GM21737 (cell line): ENCODE measurements around the gene DNAJC27.

Experiments
- ATAC-seq: cut with Tn5 transposase; IDR thresholded peaks from one replicate; pipeline ENCODE4 v1.9.1; 2021; ENCODE audit warnings: mild to moderate bottlenecking, moderate library complexity; ENCODE audit not compliant: unreplicated experiment

Gene DNAJC27

GRCh38 chr2:24970483-24971285, 1.1 kb downstream of the DNAJC27 start:
- ATAC-seq: no peak

DNA sequence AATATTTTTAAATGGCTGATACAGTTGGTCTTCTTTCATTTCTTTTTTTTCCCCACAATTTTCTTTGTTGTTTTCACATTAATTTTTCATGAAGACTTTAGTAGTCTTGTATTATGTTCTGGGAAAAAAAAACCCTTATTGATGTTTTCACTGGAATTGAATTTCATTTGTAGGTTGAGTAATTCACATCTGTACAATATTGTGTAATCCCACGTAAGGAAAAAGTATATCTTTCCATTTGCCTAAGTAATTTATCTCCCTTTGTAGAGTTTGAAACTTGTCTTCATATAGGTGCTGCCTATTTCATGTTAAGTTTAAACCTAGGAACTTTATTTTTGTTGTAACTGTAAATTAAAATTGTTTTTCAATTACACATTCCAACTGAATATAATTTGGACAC, 2.0 kb downstream of the DNAJC27 start:
- no peak for ATAC-seq

DNA sequence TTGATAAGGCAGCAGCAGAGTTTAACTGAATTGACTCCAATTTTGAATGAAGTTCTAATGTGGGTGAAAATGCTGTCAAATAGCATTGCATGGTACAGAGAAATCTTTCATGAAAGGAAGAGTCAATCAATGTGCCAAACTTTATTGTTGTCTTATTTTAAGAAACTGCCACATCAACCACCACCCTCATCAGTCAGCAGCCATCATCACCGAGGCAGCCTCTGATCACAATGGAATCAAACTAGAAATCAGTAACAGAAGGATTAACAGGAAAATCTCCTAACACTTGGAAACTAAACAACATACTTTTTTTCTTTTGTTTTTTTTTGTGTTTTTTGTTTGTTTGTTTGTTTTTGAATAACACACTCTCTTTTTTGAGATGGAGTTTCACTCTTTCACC, 9.9 kb downstream of the DNAJC27 start:
- ATAC-seq: no peak

DNA sequence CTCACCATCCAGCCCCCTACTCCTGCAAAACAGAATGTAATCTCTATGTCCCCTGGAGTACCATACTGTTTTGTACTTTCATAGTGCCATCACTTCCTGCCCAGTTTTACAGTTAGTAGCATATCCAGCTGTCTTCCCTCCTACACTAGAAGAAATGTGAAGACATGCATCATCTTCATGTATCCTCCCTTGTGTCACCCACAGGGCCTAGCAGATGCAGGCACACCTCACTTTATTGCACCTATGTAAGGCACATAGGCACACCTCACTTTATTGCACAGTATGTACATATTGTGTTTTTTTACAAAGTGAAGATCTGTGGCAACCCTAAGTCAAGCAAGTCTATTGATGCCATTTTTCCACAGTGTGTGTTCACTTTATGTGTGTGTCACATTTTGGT, 12.0 kb downstream of the DNAJC27 start:
- no peak for ATAC-seq

DNA sequence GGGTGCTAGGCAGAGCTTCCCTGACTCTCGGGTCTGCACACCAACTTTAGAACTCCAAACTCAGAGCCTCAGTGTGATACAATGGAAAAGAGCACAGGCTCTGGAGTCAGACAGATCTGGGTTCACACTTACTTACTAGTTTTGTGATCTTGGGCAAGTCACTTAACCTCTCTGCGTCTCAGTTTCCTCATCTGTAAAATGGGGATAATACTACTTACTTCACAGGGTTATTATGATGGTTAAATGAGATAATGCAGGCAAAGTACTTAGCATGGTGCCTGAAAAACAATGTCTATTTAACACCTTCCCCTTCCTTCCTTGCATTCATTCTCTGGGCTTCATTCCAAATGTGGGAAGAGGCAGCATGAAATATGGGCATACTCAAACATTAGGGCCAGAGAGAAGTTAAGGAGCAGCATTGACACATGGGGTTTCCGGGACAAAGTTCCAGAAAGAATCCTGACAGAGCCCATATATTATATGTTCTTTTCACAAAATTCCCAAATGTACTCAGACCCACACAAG, 13.3 kb downstream of the DNAJC27 start:
- no peak for ATAC-seq

GRCh38 chr2:24957976-24958375, 13.8 kb downstream of the DNAJC27 start:
- no peak for ATAC-seq

GRCh38 chr2:24957221-24957620, 14.5 kb downstream of the DNAJC27 start:
- no peak for ATAC-seq

GRCh38 chr2:24955921-24956320, 15.8 kb downstream of the DNAJC27 start:
- no peak for ATAC-seq

GRCh38 chr2:24955232-24955631, 16.5 kb downstream of the DNAJC27 start:
- no peak for ATAC-seq

- ATAC-seq: no peak
Measured at GRCh38 chr2:24950102-24950501, 21.7 kb downstream of the DNAJC27 start.

DNA sequence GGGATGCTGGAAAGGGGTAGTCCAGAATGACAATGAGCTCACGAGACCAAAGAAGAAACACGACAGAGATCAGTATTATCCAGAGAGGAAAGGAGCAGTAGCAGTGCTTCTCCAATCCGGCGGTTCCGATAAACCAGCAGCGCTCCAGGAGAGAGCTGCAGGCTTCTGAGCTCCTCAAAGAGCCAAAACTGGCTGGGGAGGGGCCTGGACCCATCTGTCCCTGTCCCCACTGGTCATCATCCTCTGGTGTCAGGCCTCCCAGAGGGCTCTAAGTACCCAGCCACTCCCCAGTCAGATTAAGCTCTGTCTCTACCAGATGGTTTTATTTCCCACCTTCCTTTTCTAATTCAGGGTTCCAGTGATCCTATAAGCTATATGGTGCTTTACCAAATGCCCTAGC, 23.2 kb downstream of the DNAJC27 start:
- no peak for ATAC-seq

DNA sequence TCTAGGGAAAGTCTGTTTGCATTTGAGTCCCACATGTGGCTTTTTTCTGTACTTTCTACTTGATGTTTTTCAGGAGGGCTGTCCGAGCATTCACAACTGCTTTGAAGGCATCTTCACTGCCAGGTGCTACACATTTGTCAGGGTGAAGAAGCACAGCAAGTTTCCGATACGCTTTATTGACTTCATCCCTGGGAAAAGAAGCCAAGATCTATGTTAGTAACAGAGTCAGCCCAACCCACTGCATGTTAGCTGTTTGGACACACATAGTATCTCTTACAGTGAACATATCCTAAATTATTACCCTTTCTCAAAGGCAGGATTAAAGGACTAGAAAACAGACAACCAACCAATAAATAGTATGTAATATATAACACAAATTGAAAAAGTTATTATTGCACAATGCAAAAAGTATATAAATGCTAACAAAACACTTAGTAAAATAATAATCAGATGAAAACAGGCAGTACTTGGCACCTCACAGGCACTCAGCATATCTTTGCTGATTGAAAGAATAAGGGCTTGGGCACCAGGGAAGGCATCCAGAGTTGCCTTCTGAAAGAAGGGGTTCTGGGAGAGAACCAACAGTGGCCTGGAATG, 24.1 kb downstream of the DNAJC27 start:
- ATAC-seq: no peak

DNA sequence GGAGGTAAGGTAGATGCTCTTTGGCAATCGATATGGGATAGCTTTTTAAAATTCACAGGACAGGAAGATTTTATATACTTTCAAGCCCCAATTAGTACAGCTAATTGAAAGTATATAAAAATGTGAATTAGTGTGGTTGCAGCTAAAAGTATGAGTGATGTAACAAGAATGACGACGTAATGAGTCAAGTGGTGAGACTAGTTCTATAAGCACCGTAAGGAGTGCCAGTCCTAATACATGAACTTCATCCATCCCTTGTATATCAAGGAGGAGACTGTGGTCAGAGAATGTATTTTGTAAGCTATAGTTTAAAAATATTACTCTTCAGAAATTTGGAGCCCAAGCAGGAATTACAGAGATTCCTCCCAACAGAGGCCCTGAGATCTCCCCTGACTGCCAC, 25.8 kb downstream of the DNAJC27 start:
- ATAC-seq: no peak

- no peak for ATAC-seq
Measured at GRCh38 chr2:24943427-24944053, 28.2 kb downstream of the DNAJC27 start.

- ATAC-seq: no peak
Measured at GRCh38 chr2:24939353-24939752, 32.4 kb downstream of the DNAJC27 start.

GRCh38 chr2:24937236-24937635, 34.5 kb downstream of the DNAJC27 start:
- no peak for ATAC-seq

DNA sequence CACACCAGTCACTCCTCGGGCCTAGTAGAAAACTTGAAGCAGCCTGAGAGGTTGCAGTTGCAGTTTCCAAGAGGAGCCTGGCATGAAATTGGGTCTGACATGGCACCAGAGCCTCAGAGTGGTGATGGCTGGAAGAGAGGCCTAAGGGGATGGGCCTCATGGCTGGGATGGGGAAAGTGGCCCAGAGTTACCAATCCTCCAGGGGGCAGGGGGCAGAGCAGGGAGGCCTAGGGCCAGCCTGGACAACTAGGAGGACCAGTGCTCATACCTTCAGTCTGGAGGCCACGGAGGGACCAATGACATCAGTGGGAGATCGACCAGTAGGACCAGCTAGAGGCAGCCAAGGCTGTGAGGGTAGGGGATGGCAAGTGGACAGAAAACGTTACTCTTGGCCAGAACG, 36.6 kb downstream of the DNAJC27 start:
- ATAC-seq: no peak

DNA sequence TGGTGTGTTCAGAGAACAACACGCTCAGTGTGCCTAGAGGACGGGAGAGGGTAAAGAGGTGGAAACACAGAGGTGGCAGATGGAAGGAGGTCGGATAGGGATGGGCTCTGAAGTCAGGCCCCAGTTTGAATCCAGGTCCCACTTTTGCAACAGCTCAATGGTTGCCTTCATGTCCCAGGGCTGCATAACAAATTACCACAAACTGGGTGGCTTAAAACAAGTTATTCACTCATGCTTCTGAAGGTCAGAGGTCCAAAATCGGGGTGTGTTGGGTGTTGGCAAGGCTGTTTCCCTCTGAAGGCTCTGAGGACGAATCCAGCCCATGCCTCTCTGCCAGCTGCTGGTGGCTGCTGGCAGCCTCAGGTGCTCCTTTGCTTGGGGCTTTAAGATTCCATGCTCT, 39.0 kb downstream of the DNAJC27 start:
- no peak for ATAC-seq

- peak; percentile 76 for ATAC-seq
Measured at GRCh38 chr2:24930768-24931167, 41.0 kb downstream of the DNAJC27 start.

DNA sequence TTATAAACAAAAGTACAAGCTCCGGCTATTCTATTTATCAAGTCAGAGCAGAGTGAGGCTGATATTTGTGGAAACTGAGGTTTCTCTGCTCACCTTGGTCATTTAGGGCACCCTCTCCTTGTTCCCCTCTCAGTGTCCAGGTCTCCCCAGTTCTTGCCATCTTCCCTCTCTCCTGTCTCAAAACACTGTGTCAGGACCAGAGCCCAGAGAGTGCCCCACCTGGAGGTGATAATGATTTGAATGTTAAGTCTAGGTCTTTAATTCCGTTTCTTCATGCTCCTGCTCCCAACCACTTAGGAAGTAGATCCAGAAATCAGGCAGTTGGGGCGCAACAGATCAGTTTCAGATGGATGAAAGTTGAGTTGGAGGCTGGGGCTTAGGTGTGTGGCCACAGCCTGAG, 42.5 kb downstream of the DNAJC27 start:
- no peak for ATAC-seq

- ATAC-seq: no peak
Measured at GRCh38 chr2:24928036-24928435, 43.7 kb downstream of the DNAJC27 start.
